MM.1S (cell line): ENCODE measurements around the gene PDE1C.

Experiments used
- DNase-seq: peaks from one replicate; pipeline ENCODE4 v3.0.0-alpha.2; 2015
- H2AFZ ChIP-seq: fragments of 300-600 bp; sonication (generic); 2 replicates; pipeline ENCODE4 v1.6.0; 2016; ENCODE audit warnings: antibody characterized with exemption, low read length
- H3F3A ChIP-seq: fragments of 300-600 bp; sonication (generic); 2 replicates; pipeline ENCODE4 v1.6.1; 2016; ENCODE audit warnings: mild to moderate bottlenecking, antibody characterized with exemption, low read length, moderate library complexity, mixed read lengths; ENCODE audit not compliant: insufficient read depth
- H3K27ac ChIP-seq: fragments of 300-600 bp; sonication (generic); 2 replicates; pipeline ENCODE4 v1.5.1; 2016; ENCODE audit warnings: mild to moderate bottlenecking, low read length
- H3K27me3 ChIP-seq: fragments of 300-600 bp; sonication (generic); replicated peaks from 2 replicates; pipeline ENCODE4 v1.6.0; 2016; ENCODE audit warnings: low read length; ENCODE audit not compliant: insufficient read depth
- H3K36me3 ChIP-seq: fragments of 300-600 bp; sonication (generic); replicated peaks from 2 replicates; pipeline ENCODE4 v1.6.1; 2016; ENCODE audit warnings: mild to moderate bottlenecking, low read length, mixed read lengths; ENCODE audit not compliant: insufficient read depth
- H3K4me1 ChIP-seq: fragments of 300-600 bp; sonication (generic); 2 replicates; pipeline ENCODE4 v1.6.1; 2016; ENCODE audit warnings: low read length, mixed read lengths
- H3K4me2 ChIP-seq: fragments of 300-600 bp; sonication (generic); 2 replicates; pipeline ENCODE4 v1.6.0; 2016; ENCODE audit warnings: low read depth, low read length
- H3K4me3 ChIP-seq: fragments of 300-600 bp; sonication (generic); 2 replicates; pipeline ENCODE4 v1.5.1; 2016; ENCODE audit warnings: low read length, mixed read lengths
- H3K79me2 ChIP-seq: fragments of 300-600 bp; sonication (generic); 2 replicates; pipeline ENCODE4 v1.6.1; 2016; ENCODE audit warnings: mixed run types, low read length, mixed read lengths
- H3K9ac ChIP-seq: fragments of 300-600 bp; sonication (generic); 2 replicates; pipeline ENCODE4 v1.6.1; 2016; ENCODE audit warnings: low read length, mixed read lengths
- H3K9me2 ChIP-seq: fragments of 300-600 bp; sonication (generic); replicated peaks from 2 replicates; pipeline ENCODE4 v1.6.1; 2016; ENCODE audit warnings: mild to moderate bottlenecking, low read length, mixed read lengths; ENCODE audit not compliant: insufficient read depth
- H3K9me3 ChIP-seq: fragments of 300-600 bp; sonication (generic); replicated peaks from 2 replicates; pipeline ENCODE4 v1.6.1; 2016; ENCODE audit warnings: mild to moderate bottlenecking, low read length, mixed read lengths; ENCODE audit not compliant: insufficient read depth
- H4K20me1 ChIP-seq: fragments of 300-600 bp; sonication (generic); 2 replicates; pipeline ENCODE4 v1.6.1; 2016; ENCODE audit warnings: mild to moderate bottlenecking, low read length, moderate library complexity, mixed read lengths; ENCODE audit not compliant: insufficient read depth
- EZH2 ChIP-seq: fragments of 300-600 bp; sonication (generic); optimal IDR thresholded peaks from 2 replicates; pipeline ENCODE3; 2017; ENCODE audit warnings: low read depth, mild to moderate bottlenecking, antibody characterized with exemption, low read length, mixed read lengths
- EZH2phosphoT487 ChIP-seq: fragments of 300-600 bp; sonication (generic); IDR thresholded peaks from 2 replicates; pipeline ENCODE4 v1.6.1; 2018; ENCODE audit warnings: antibody characterized with exemption, low read length
- TF ChIP-seq, protein P1 (sequence below): fragments of 300-600 bp; sonication (generic); IDR thresholded peaks from 2 replicates; pipeline ENCODE4 v1.5.1; 2016; ENCODE audit warnings: antibody characterized with exemption, low read length, mixed read lengths

PDE1C gene

DNA sequence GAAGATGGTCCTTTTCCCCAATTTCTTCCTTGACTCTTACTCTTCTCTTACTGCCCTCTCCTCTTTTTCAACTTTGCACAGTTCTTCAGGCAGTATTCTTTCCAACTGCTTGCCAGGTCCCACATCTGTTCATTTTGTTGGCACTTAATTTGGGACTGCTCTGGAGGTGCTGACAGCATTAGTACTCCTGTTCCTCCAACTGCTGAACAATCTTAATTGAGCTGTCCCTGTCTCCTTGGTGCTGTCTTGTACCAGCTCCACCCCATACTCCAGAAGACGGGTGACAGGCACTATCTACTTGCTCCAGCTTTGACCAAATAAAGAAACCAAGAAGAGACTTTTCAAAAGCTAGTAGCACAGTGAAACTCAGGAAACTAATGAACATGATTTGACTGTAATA is 160.0 kb downstream of the PDE1C start:
- no peak overlapping the region for H3K27ac ChIP-seq
- no peaks in the 10 kb centered on the region for H3K27me3 ChIP-seq
- no peaks in the 10 kb centered on the region for H3K79me2 ChIP-seq
- H3K4me2 ChIP-seq, result no peak overlapping the region
- TF ChIP-seq EZH2phosphoT487 (no peak), EZH2 (no peak)
- TF ChIP-seq, protein P1, sequence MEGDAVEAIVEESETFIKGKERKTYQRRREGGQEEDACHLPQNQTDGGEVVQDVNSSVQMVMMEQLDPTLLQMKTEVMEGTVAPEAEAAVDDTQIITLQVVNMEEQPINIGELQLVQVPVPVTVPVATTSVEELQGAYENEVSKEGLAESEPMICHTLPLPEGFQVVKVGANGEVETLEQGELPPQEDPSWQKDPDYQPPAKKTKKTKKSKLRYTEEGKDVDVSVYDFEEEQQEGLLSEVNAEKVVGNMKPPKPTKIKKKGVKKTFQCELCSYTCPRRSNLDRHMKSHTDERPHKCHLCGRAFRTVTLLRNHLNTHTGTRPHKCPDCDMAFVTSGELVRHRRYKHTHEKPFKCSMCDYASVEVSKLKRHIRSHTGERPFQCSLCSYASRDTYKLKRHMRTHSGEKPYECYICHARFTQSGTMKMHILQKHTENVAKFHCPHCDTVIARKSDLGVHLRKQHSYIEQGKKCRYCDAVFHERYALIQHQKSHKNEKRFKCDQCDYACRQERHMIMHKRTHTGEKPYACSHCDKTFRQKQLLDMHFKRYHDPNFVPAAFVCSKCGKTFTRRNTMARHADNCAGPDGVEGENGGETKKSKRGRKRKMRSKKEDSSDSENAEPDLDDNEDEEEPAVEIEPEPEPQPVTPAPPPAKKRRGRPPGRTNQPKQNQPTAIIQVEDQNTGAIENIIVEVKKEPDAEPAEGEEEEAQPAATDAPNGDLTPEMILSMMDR, result no peak
- no peak overlapping the region for H3K4me3 ChIP-seq
- H4K20me1 ChIP-seq, result no peaks in the 10 kb centered on the region
- no peaks in the 10 kb centered on the region for H3K9me2 ChIP-seq
- no peak overlapping the region for H2AFZ ChIP-seq
- no peaks in the 10 kb centered on the region for H3K4me1 ChIP-seq
- no peaks in the 10 kb centered on the region for H3F3A ChIP-seq
- no peak for DNase-seq
- no peaks in the 10 kb centered on the region for H3K9me3 ChIP-seq
- no peak overlapping the region for H3K9ac ChIP-seq
- H3K36me3 ChIP-seq, result no peaks in the 10 kb centered on the region

DNA sequence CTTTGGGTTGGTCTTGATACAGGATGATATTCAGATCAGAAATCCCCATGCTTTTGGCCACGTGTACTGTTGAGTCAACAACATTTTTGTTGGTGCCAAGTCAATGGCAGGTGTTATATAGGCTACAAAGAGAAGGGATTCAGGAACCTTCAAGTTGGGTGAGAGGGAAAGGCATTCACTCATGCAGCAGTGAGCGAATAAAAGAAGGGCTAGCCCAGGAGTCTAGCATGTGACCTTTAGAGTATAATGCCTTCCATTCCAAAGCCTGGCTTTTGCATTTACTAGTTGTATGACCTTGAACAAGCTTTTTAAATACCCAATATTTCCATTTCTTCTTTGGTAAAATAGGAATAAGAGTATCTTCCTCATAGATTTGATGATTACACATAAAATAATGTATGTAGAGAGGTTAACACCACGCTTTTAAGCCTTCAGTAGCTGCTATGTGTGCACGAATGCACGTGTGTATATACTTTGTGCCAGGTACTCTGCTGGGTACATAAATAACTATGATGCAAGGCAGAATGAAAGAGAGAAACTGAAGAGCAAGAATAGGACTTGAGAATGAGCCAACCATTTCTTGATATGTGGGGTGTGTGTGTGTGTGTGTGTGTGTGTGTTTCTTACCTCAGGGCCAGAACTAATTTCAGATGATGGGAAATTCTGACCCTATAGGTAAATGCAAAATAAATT is 163.6 kb downstream of the PDE1C start:
- H4K20me1 ChIP-seq, result no peaks in the 10 kb centered on the region
- H3K9me2 ChIP-seq, result no peaks in the 10 kb centered on the region
- no peaks in the 10 kb centered on the region for H3K27me3 ChIP-seq
- no peaks in the 10 kb centered on the region for H3K79me2 ChIP-seq
- no peak for DNase-seq
- no peaks in the 10 kb centered on the region for H3K36me3 ChIP-seq
- no peaks in the 10 kb centered on the region for H3F3A ChIP-seq
- H3K9me3 ChIP-seq, result no peaks in the 10 kb centered on the region
- no peak overlapping the region for H3K4me2 ChIP-seq
- no peaks in the 10 kb centered on the region for H3K4me1 ChIP-seq
- TF ChIP-seq EZH2 (no peak), EZH2phosphoT487 (no peak)
- TF ChIP-seq, protein P1, result no peak
- no peak overlapping the region for H3K27ac ChIP-seq
- H3K9ac ChIP-seq, result no peak overlapping the region
- no peak overlapping the region for H2AFZ ChIP-seq
- no peak overlapping the region for H3K4me3 ChIP-seq

DNA sequence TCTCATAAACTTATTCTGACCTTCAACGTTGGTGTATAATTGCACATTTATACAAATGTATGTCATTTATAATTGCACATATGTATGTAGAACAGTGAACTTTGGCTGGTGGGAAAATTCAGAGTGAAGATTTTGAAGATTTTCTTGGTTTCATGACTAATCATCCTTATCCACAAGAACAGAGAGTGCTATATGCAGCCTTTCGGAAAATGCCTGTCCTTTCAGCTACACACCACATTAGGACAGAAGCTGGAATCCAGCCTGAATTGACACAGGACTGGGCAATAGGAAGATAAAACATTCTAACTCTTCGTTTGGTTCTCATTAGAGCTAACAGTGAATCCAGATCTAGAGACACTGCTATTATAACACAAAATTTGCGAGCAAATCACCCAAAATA is 166.2 kb downstream of the PDE1C start:
- no peaks in the 10 kb centered on the region for H3K79me2 ChIP-seq
- no peaks in the 10 kb centered on the region for H3K4me1 ChIP-seq
- H3K9me3 ChIP-seq, result no peaks in the 10 kb centered on the region
- H3K4me3 ChIP-seq, result no peak overlapping the region
- H3K36me3 ChIP-seq, result no peaks in the 10 kb centered on the region
- H2AFZ ChIP-seq, result no peak overlapping the region
- no peak for DNase-seq
- H3K27ac ChIP-seq, result no peak overlapping the region
- H3F3A ChIP-seq, result no peaks in the 10 kb centered on the region
- no peaks in the 10 kb centered on the region for H3K9me2 ChIP-seq
- H3K9ac ChIP-seq, result no peak overlapping the region
- H3K4me2 ChIP-seq, result no peak overlapping the region
- TF ChIP-seq EZH2phosphoT487, result no peak
- TF ChIP-seq, protein P1, result no peak
- no peak for TF ChIP-seq EZH2
- no peaks in the 10 kb centered on the region for H3K27me3 ChIP-seq
- H4K20me1 ChIP-seq, result no peaks in the 10 kb centered on the region
